ENCODE results near the gene HOXA4. TPM values are rescaled to one million over a fixed set of nuclear protein-coding genes. Genes with fewer than 3 reads are reported as not detected.

Gene HOXA4
- total RNA-seq, 4 donors from 2014 or later: 1.3 to 2.9 (median 2.0) TPM

GRCh38 chr7:27091105-27091504, 39.5 kb downstream of the HOXA4 start:
- H3K4me3 ChIP-seq (ENCODE audit: low read depth, poor library complexity, severe bottlenecking): no peak overlapping the region
- DNase-seq (ENCODE audit: low spot score in 2 of 2): no peak
- TF ChIP-seq POLR2A (IDR thresholded peaks at IDR 0.05) (no peak), CTCF (IDR thresholded peaks at IDR 0.05) (no peak)
- 68 to 73% methylated on average over 3 of the region's 3 CpGs for WGBS, 2 donors
- intact Hi-C loops (cut with DNase I; ENCODE audit: low total_unique reads): no loop called here

- no peak for TF ChIP-seq CTCF (IDR thresholded peaks at IDR 0.05)
- no peak for TF ChIP-seq POLR2A (IDR thresholded peaks at IDR 0.05)
- 21 to 35% methylated on average over 43 to 50 of the region's 68 CpGs for WGBS, 2 donors
- intact Hi-C loops (cut with DNase I; ENCODE audit: low total_unique reads): no loop called here
- no peak overlapping the region for H3K4me3 ChIP-seq (ENCODE audit: low read depth, poor library complexity, severe bottlenecking)
- no peak for DNase-seq (ENCODE audit: low spot score in 2 of 2)
Measured at GRCh38 chr7:27088002-27088922, 42.3 kb downstream of the HOXA4 start.

- 92 to 93% methylated on average over 2 of the region's 2 CpGs for WGBS, 2 donors
- TF ChIP-seq CTCF (IDR thresholded peaks at IDR 0.05) (no peak), POLR2A (IDR thresholded peaks at IDR 0.05) (no peak)
- intact Hi-C loops (cut with DNase I; ENCODE audit: low total_unique reads): no loop called here
- no peak for DNase-seq (ENCODE audit: low spot score in 2 of 2)
- no peak overlapping the region for H3K4me3 ChIP-seq (ENCODE audit: low read depth, poor library complexity, severe bottlenecking)
Measured at GRCh38 chr7:27083646-27084045, 46.9 kb downstream of the HOXA4 start.

- DNase-seq (ENCODE audit: low spot score in 2 of 2): no peak
- intact Hi-C loops (cut with DNase I; ENCODE audit: low total_unique reads): no loop called here
- TF ChIP-seq POLR2A (IDR thresholded peaks at IDR 0.05) (no peak), CTCF (IDR thresholded peaks at IDR 0.05) (no peak)
- no peak overlapping the region for H3K4me3 ChIP-seq (ENCODE audit: low read depth, poor library complexity, severe bottlenecking)
- WGBS, 2 donors: 78 to 86% methylated on average over 1 of the region's 1 CpG
Measured at GRCh38 chr7:27082171-27082570, 48.4 kb downstream of the HOXA4 start.

- intact Hi-C loops (cut with DNase I; ENCODE audit: low total_unique reads): no loop called here
- 57 to 58% methylated on average over 4 of the region's 4 CpGs for WGBS, 2 donors
- TF ChIP-seq CTCF (IDR thresholded peaks at IDR 0.05): no peak
- TF ChIP-seq POLR2A (IDR thresholded peaks at IDR 0.05): no peak
- DNase-seq (ENCODE audit: low spot score in 2 of 2): no peak
- no peak overlapping the region for H3K4me3 ChIP-seq (ENCODE audit: low read depth, poor library complexity, severe bottlenecking)
Measured at GRCh38 chr7:27080844-27081436, 49.6 kb downstream of the HOXA4 start.
